ENCODE measurements around the gene TRMT1.

DNA sequence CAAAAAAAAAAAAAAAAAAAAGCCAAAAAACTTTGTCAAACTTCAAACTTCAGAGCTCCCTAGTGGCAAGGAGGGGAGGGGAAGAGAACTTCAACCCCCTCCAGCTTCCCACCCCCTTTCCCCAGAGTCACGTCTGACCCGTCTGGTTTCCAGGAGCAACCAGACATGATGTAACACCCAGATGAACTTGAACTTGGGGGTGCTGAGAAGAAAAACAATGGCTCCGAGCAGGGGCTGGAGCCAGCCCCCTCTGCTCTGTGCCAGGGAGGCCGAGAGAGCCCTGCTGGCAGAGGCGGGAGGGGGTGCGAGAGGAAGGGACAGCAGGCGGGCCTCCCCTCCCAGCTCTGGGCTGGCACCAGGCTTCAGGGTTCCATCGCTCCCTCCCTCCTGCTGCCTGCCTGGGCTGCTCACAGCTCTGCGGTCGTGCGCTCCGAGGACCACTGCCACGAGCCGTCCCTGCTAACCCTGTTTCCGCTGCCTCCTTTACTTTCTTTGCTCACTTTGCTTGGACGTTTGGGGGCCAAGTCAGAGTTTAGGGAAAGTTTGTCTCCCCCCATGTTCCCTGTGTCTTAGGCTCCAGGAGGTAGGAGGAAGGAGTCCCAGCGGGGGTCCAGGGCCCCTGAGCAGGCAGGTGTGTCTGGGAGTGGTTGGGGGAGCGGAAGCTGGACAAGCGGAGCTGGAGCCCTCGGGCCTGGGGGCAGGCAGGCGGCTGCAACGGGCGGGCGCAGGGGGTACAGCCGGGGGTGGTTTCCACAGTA, 25.0 kb downstream of the TRMT1 start:
- TF ChIP-seq, protein P1, sequence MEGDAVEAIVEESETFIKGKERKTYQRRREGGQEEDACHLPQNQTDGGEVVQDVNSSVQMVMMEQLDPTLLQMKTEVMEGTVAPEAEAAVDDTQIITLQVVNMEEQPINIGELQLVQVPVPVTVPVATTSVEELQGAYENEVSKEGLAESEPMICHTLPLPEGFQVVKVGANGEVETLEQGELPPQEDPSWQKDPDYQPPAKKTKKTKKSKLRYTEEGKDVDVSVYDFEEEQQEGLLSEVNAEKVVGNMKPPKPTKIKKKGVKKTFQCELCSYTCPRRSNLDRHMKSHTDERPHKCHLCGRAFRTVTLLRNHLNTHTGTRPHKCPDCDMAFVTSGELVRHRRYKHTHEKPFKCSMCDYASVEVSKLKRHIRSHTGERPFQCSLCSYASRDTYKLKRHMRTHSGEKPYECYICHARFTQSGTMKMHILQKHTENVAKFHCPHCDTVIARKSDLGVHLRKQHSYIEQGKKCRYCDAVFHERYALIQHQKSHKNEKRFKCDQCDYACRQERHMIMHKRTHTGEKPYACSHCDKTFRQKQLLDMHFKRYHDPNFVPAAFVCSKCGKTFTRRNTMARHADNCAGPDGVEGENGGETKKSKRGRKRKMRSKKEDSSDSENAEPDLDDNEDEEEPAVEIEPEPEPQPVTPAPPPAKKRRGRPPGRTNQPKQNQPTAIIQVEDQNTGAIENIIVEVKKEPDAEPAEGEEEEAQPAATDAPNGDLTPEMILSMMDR (conservative IDR thresholded peaks at IDR 0.05; ENCODE audit: low read depth, low read length): no peak
- no peak for TF ChIP-seq EZH2 (IDR thresholded peaks at IDR 0.05; ENCODE audit: borderline replicate concordance, low read depth, low read length, poor library complexity, severe bottlenecking)
